ENCODE data around the gene PCDH12.
"Not testable (repeated sequence)": the region's sequence is repeated elsewhere in the genome, so short reads cannot be mapped to it uniquely, and the experiment has no call there.

The PCDH12 gene

DNA sequence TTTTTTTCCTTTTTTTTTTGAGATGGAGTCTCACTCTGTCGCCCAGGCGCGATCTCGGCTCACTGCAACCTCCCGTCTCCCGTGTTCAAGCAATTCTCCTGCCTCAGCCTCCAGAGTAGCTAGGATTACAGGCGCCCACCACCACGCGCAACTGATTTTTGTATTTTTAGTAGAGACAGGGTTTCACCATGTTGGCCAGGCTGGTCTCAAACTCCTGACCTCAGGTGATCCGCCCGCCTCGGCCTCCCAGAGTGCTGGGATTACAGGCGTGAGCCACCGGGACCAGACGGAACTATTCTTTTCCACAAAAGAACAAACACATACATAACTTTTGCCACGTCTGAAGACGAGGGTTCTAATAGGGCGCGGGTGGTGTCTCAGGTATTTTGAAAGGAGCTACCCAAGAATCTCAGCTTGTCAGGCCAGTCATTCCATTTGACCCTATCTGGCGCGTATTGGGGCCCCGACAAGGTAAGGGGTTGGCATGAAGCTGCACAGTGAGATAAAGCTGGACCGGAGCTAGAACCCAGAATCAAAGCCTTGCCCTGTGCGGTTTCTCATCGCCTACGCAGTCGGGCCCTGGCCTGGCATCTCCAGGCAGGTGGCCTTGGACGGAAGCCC is 35.1 kb downstream of the PCDH12 start:
- H4K5ac ChIP-seq (ENCODE audit: low read length); H2BK15ac ChIP-seq (replicated peaks; ENCODE audit: low read depth); H3K4me1 ChIP-seq (ENCODE audit: control insufficient read depth, low read depth, low read length); H2BK120ac ChIP-seq (ENCODE audit: low read depth, low read length); H3K79me2 ChIP-seq (ENCODE audit: control insufficient read depth, insufficient read depth, low read length); H3K36me3 ChIP-seq (ENCODE audit: control insufficient read depth, insufficient read depth, low read length); H3K27me3 ChIP-seq (ENCODE audit: insufficient read depth, low read length, poor library complexity); DNase-seq: not testable (repeated sequence)
- no CpG with 5 or more reads among the region's 28 CpGs for WGBS (ENCODE audit: extremely low coverage, insufficient coverage, low lambda C conversion rate)
- H3K27ac ChIP-seq (ENCODE audit: low read depth, low read length) = peak overlapping the region; percentile 97
- H3K18ac ChIP-seq (ENCODE audit: low read length) = peak overlapping the region; percentile 63
- H4K8ac ChIP-seq (ENCODE audit: low read depth, low read length) = peak overlapping the region; percentile 17
- H3K79me1 ChIP-seq (ENCODE audit: low read length) = peaks cover 13% of the 10 kb centered on the region
- peak overlapping the region; percentile 48 for H2AK5ac ChIP-seq (ENCODE audit: low read length)
- peak overlapping the region; percentile 66 for H3K23ac ChIP-seq (ENCODE audit: low read length)
- H3K56ac ChIP-seq (ENCODE audit: low read length) = peak overlapping the region; percentile 93
- H3K9ac ChIP-seq (ENCODE audit: low read length) = peak overlapping the region; percentile 94
- H3K4me2 ChIP-seq (ENCODE audit: low read length) = peak overlapping the region; percentile 67
- peak overlapping the region; percentile 93 for H3K4ac ChIP-seq (ENCODE audit: low read depth, low read length)
- peak overlapping the region; percentile 76 for H3K4me3 ChIP-seq (ENCODE audit: low read length)
- H2BK5ac ChIP-seq (ENCODE audit: low read length) = peak overlapping the region; percentile 23

DNA sequence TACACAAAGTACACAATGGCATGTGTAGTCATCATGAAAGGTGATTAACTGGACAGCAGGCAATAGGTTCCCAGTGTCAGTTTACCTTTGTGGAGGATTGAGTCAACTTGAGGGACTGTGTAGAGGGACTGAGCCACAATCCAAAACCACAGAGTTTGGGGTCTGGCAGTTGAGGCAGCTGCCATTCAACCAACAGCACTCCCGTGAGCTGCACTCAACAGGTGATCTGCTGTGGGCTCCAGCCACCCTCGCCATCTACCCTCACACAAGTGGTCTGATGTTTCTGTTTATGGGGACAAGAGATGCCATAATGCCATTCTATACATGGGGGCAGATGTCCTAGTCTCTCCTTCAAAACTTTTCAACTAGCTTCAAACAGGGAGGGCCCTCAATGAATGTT is 37.2 kb downstream of the PCDH12 start:
- Histone ChIP-seq H3K4me1 (ENCODE audit: control insufficient read depth, low read depth, low read length) (peaks cover 4% of the 10 kb centered on the region), H3K27ac (ENCODE audit: low read depth, low read length) (no peak overlapping the region), H2BK5ac (ENCODE audit: low read length) (no peak overlapping the region), H2AK5ac (ENCODE audit: low read length) (no peak overlapping the region), H3K9ac (ENCODE audit: low read length) (no peak overlapping the region), H4K5ac (ENCODE audit: low read length) (no peak overlapping the region), H2BK120ac (ENCODE audit: low read depth, low read length) (no peak overlapping the region), H3K79me1 (ENCODE audit: low read length) (peaks cover 9% of the 10 kb centered on the region), H3K56ac (ENCODE audit: low read length) (no peak overlapping the region), H4K8ac (ENCODE audit: low read depth, low read length) (no peak overlapping the region), H3K18ac (ENCODE audit: low read length) (no peak overlapping the region), H3K36me3 (ENCODE audit: control insufficient read depth, insufficient read depth, low read length) (no peaks in the 10 kb centered on the region), H3K79me2 (ENCODE audit: control insufficient read depth, insufficient read depth, low read length) (peaks cover 2% of the 10 kb centered on the region), H3K23ac (ENCODE audit: low read length) (no peak overlapping the region), H3K4me2 (ENCODE audit: low read length) (no peak overlapping the region), H3K4me3 (ENCODE audit: low read length) (no peak overlapping the region), H3K4ac (ENCODE audit: low read depth, low read length) (no peak overlapping the region), H3K27me3 (ENCODE audit: insufficient read depth, low read length, poor library complexity) (no peaks in the 10 kb centered on the region), H2BK15ac (replicated peaks; ENCODE audit: low read depth) (no peak overlapping the region)
- DNase-seq = no peak
- no CpG with 5 or more reads among the region's 2 CpGs for WGBS (ENCODE audit: extremely low coverage, insufficient coverage, low lambda C conversion rate)

DNA sequence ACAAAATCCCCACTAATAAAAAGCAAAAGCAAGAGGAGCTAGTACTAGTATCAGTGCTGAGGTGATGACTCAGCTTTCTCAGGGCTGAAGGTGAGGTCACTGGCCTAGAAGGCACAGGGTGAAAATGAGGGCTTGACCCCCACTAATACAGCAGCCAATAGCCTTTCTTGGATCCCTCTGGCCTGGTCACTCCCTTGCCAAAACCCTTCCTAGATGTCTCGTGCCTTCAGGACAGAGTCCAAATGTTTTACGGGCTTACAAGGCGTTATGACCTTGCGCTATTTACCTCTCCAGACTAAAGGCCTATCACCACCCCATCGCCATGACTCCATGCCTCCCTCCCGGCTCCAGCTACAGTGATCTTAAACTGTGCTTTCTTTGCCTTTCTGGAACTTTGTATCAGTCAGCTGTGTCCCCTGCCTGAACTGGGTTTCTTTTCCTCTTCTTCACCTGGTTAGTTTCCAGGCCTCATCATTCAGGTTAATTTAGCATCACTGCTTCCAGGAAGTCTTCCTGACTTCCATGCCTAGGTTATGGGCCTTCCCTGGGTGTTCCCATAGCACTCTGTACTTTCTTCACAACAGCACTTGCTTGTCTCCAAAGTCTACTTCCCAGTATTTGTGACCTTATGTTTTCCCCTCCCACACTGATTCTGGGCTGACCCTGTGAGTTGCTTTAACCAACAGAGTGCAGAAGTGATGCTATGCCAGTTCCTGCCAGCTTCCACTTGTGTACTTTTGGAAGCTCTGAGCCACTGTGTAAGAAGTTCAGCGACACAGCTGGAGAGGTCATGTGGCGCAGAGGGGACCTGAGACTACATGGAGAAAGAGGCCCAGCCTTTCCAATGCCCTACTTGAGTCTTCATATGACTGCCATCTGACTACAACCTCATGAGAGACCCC is 38.5 kb downstream of the PCDH12 start:
- peaks cover 2% of the 10 kb centered on the region for H3K79me2 ChIP-seq (ENCODE audit: control insufficient read depth, insufficient read depth, low read length)
- H4K5ac ChIP-seq (ENCODE audit: low read length) = no peak overlapping the region
- peaks cover 3% of the 10 kb centered on the region for H3K4me1 ChIP-seq (ENCODE audit: control insufficient read depth, low read depth, low read length)
- H3K9ac ChIP-seq (ENCODE audit: low read length) = no peak overlapping the region
- H3K23ac ChIP-seq (ENCODE audit: low read length) = no peak overlapping the region
- H2AK5ac ChIP-seq (ENCODE audit: low read length) = no peak overlapping the region
- H3K4ac ChIP-seq (ENCODE audit: low read depth, low read length) = no peak overlapping the region
- no peaks in the 10 kb centered on the region for H3K27me3 ChIP-seq (ENCODE audit: insufficient read depth, low read length, poor library complexity)
- H3K18ac ChIP-seq (ENCODE audit: low read length) = no peak overlapping the region
- H3K36me3 ChIP-seq (ENCODE audit: control insufficient read depth, insufficient read depth, low read length) = no peaks in the 10 kb centered on the region
- no peak overlapping the region for H2BK120ac ChIP-seq (ENCODE audit: low read depth, low read length)
- H3K27ac ChIP-seq (ENCODE audit: low read depth, low read length) = no peak overlapping the region
- H2BK5ac ChIP-seq (ENCODE audit: low read length) = no peak overlapping the region
- no peak overlapping the region for H3K4me2 ChIP-seq (ENCODE audit: low read length)
- H3K79me1 ChIP-seq (ENCODE audit: low read length) = peaks cover 6% of the 10 kb centered on the region
- no CpG with 5 or more reads among the region's 8 CpGs for WGBS (ENCODE audit: extremely low coverage, insufficient coverage, low lambda C conversion rate)
- no peak overlapping the region for H3K56ac ChIP-seq (ENCODE audit: low read length)
- H4K8ac ChIP-seq (ENCODE audit: low read depth, low read length) = no peak overlapping the region
- no peak for DNase-seq
- no peak overlapping the region for H3K4me3 ChIP-seq (ENCODE audit: low read length)
- H2BK15ac ChIP-seq (replicated peaks; ENCODE audit: low read depth) = no peak overlapping the region

- no peaks in the 10 kb centered on the region for H3K27me3 ChIP-seq (ENCODE audit: insufficient read depth, low read length, poor library complexity)
- H3K36me3 ChIP-seq (ENCODE audit: control insufficient read depth, insufficient read depth, low read length) = no peaks in the 10 kb centered on the region
- no peaks in the 10 kb centered on the region for H3K4me1 ChIP-seq (ENCODE audit: control insufficient read depth, low read depth, low read length)
- no peak overlapping the region for H3K56ac ChIP-seq (ENCODE audit: low read length)
- no peak overlapping the region for H3K18ac ChIP-seq (ENCODE audit: low read length)
- DNase-seq = no peak
- H4K8ac ChIP-seq (ENCODE audit: low read depth, low read length) = no peak overlapping the region
- WGBS (ENCODE audit: extremely low coverage, insufficient coverage, low lambda C conversion rate) = no CpG with 5 or more reads among the region's 5 CpGs
- no peaks in the 10 kb centered on the region for H3K79me2 ChIP-seq (ENCODE audit: control insufficient read depth, insufficient read depth, low read length)
- no peak overlapping the region for H3K4me2 ChIP-seq (ENCODE audit: low read length)
- H2BK120ac ChIP-seq (ENCODE audit: low read depth, low read length) = no peak overlapping the region
- no peaks in the 10 kb centered on the region for H3K79me1 ChIP-seq (ENCODE audit: low read length)
- no peak overlapping the region for H3K4ac ChIP-seq (ENCODE audit: low read depth, low read length)
- no peak overlapping the region for H2BK5ac ChIP-seq (ENCODE audit: low read length)
- H2AK5ac ChIP-seq (ENCODE audit: low read length) = no peak overlapping the region
- no peak overlapping the region for H3K27ac ChIP-seq (ENCODE audit: low read depth, low read length)
- no peak overlapping the region for H3K23ac ChIP-seq (ENCODE audit: low read length)
- H2BK15ac ChIP-seq (replicated peaks; ENCODE audit: low read depth) = no peak overlapping the region
- H3K9ac ChIP-seq (ENCODE audit: low read length) = no peak overlapping the region
- H3K4me3 ChIP-seq (ENCODE audit: low read length) = no peak overlapping the region
- H4K5ac ChIP-seq (ENCODE audit: low read length) = no peak overlapping the region
Observed at GRCh38 chr5:141917760-141918159, 40.2 kb downstream of the PCDH12 start.

DNA sequence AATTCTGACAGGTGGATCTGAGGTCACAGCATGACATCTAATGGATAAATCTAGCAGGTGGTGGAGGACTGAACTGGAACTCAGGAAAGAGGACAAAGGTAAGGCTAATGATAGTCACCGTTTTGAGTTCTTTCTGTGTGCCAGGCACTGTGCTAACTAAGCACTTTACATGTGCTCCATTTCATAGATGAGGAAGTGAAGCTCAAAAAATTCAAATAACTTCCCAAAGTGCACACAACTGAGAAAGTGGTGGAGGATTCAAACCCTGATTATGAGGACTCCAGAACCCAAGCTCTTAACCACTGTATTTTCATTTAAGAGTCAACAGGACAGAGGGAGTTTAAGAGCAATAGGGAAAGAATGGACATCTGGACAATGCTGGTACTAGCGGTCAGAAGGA is 41.5 kb downstream of the PCDH12 start:
- no peak for DNase-seq
- Histone ChIP-seq H2BK120ac (ENCODE audit: low read depth, low read length) (no peak overlapping the region), H3K18ac (ENCODE audit: low read length) (no peak overlapping the region), H4K5ac (ENCODE audit: low read length) (no peak overlapping the region), H3K27me3 (ENCODE audit: insufficient read depth, low read length, poor library complexity) (no peaks in the 10 kb centered on the region), H3K4me2 (ENCODE audit: low read length) (no peak overlapping the region), H2BK15ac (replicated peaks; ENCODE audit: low read depth) (no peak overlapping the region), H3K56ac (ENCODE audit: low read length) (no peak overlapping the region), H3K4me1 (ENCODE audit: control insufficient read depth, low read depth, low read length) (no peaks in the 10 kb centered on the region), H3K79me1 (ENCODE audit: low read length) (no peaks in the 10 kb centered on the region), H3K79me2 (ENCODE audit: control insufficient read depth, insufficient read depth, low read length) (no peaks in the 10 kb centered on the region), H2AK5ac (ENCODE audit: low read length) (no peak overlapping the region), H2BK5ac (ENCODE audit: low read length) (no peak overlapping the region), H3K23ac (ENCODE audit: low read length) (no peak overlapping the region), H3K9ac (ENCODE audit: low read length) (no peak overlapping the region), H3K27ac (ENCODE audit: low read depth, low read length) (no peak overlapping the region), H3K4me3 (ENCODE audit: low read length) (no peak overlapping the region), H4K8ac (ENCODE audit: low read depth, low read length) (no peak overlapping the region), H3K36me3 (ENCODE audit: control insufficient read depth, insufficient read depth, low read length) (no peaks in the 10 kb centered on the region), H3K4ac (ENCODE audit: low read depth, low read length) (no peak overlapping the region)
- no CpG with 5 or more reads among the region's 2 CpGs for WGBS (ENCODE audit: extremely low coverage, insufficient coverage, low lambda C conversion rate)
